Naive B cell (primary cell): ENCODE measurements around the gene CEP112. TPM values are rescaled to one million over a fixed set of nuclear protein-coding genes. Genes with fewer than 3 reads are reported as not detected.

Experiments used
- ATAC-seq, 2 donors: fragments of 150-1000 bp; cut with Tn5 transposase; 2 replicates each; pipeline ENCODE4 v1.10.0; 2021; ENCODE audit warnings: low read depth in 2 of 2, mild to moderate bottlenecking in 2 of 2, moderate library complexity in 2 of 2
- DNase-seq: peaks from one replicate; pipeline ENCODE4 v3.0.0; 2022
- H3K27ac Mint-ChIP-seq, 6 donors: one replicate each; pipeline ENCODE4 v1.8.0; 2020 to 2022; ENCODE audit warnings: mild to moderate bottlenecking in 6 of 6, mixed read lengths in 6 of 6, moderate library complexity in 5 of 6, inconsistent platforms in 2 of 6
- H3K27me3 Mint-ChIP-seq, 3 donors: one replicate each; pipeline ENCODE4 v1.8.0; 2021 to 2022; ENCODE audit warnings: mixed read lengths in 3 of 3, mild to moderate bottlenecking in 1 of 3
- H3K36me3 Mint-ChIP-seq, 2 donors: one replicate each; pipeline ENCODE4 v1.8.0; 2020 to 2022; ENCODE audit warnings: mixed read lengths in 2 of 2, inconsistent platforms in 1 of 2, mild to moderate bottlenecking in 1 of 2
- H3K4me1 Mint-ChIP-seq, 3 donors: one replicate each; pipeline ENCODE4 v1.8.0; 2020 to 2022; ENCODE audit warnings: mixed read lengths in 3 of 3, inconsistent platforms in 1 of 3, mild to moderate bottlenecking in 1 of 3, moderate library complexity in 1 of 3
- H3K4me3 Mint-ChIP-seq, 8 donors: one replicate each; pipeline ENCODE4 v1.8.0; 2020 to 2022; ENCODE audit warnings: mild to moderate bottlenecking in 8 of 8, mixed read lengths in 8 of 8, moderate library complexity in 8 of 8, inconsistent platforms in 2 of 8
- H3K9me3 Mint-ChIP-seq, 7 donors: one replicate each; pipeline ENCODE4 v1.8.0; 2020 to 2022; ENCODE audit warnings: mixed read lengths in 7 of 7, mild to moderate bottlenecking in 5 of 7, inconsistent platforms in 2 of 7, moderate library complexity in 1 of 7
- polyA plus RNA-seq, 6 donors: library from polyadenylated mRNA; unstranded; fragments of 300-500 nt; fragmentation: Illumina TruSeq; gene quantifications; one replicate each; pipeline ENCODE4 v1.2.3, GENCODE V29; 2021; ENCODE audit warnings: low read depth in 6 of 6

The CEP112 gene
- polyA plus RNA-seq, 6 donors from 2014 or later: 1.1 to 2.5 (median 1.6) TPM

DNA sequence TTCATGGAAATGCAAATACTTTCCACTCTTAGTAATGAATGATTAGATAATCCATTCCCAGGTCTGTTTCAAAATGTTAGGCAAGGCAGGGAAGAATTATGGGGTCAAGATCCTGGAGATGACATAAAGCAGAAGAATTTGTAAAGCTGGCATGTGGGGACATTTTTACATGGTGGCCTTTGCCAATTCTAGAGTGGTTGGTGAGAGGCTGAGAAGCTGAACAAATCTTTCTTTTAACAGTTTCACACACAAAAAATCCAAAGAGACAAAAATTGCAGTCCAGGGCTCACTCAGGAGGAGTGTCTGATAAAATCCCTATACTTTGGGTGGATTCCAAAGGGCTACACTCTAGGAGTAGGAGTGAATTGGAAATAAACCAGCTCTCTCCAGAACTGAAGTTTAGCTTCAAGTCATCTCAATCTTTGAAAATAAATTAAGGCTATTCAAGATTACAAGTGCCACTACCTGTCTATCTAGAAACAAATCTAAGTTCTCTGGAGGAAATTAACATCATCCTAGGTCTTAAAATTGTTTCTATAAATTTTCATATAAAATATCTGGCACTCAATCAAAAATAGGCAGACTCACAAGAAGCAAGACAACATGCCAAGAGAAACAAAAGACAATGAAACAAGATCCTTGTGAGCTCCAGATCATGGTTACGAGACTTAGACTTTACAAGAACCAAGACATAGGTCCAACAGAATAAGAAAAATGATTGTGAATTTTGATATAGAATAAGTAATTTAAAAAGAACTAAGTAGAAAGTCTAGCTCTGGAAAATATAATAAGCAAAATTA, 517.5 kb downstream of the CEP112 start:
- H3K27me3 Mint-ChIP-seq: peaks cover 0 to 10% (median 9%) of the 10 kb centered on the region in 3 donors
- H3K36me3 Mint-ChIP-seq: no peaks in the 10 kb centered on the region
- peaks cover 0 to 7% (median 2%) of the 10 kb centered on the region in 7 donors for H3K9me3 Mint-ChIP-seq
- ATAC-seq: no peak
- no peaks in the 10 kb centered on the region for H3K4me1 Mint-ChIP-seq
- H3K4me3 Mint-ChIP-seq: no peak overlapping the region
- H3K27ac Mint-ChIP-seq: no peak overlapping the region
- DNase-seq: no peak

DNA sequence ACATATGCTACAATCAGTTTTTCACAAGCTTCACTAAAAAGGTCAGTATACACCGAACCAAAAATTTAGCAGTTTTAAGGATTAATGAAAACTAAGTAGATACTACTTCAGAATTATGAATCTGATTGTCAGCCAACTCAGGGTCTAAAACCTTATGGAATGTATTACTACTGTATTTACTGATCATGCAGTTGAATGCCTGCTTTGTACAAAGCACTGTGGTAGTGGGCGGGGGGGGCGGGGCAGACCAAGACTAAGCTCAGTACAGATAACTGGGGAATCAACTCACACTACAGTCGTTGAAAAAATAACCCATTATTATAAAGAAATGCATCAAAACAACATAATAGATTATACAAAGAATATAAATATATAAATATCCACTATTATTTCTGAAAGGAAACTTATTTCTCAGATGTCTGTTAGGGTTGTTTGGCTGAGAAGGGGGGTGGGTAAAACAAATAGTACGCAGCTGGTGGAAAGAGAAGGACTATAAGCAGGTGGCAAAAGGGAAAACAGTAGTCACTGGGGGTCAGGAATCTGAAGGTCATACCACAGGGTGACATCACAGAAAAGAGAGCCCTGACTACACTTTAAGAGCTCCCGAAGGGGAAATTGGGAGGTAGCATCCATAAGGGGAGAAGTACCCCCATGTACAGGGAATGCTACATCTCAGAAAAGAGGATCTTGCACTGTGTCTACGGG, 521.1 kb downstream of the CEP112 start:
- H3K27ac Mint-ChIP-seq: no peak overlapping the region
- no peaks in the 10 kb centered on the region for H3K36me3 Mint-ChIP-seq
- H3K4me1 Mint-ChIP-seq: no peaks in the 10 kb centered on the region
- H3K9me3 Mint-ChIP-seq: peaks cover 0 to 7% (median 2%) of the 10 kb centered on the region in 7 donors
- H3K4me3 Mint-ChIP-seq: no peak overlapping the region
- H3K27me3 Mint-ChIP-seq: peaks cover 0 to 22% (median 21%) of the 10 kb centered on the region in 3 donors
- DNase-seq (no peak), ATAC-seq (no peak)

DNA sequence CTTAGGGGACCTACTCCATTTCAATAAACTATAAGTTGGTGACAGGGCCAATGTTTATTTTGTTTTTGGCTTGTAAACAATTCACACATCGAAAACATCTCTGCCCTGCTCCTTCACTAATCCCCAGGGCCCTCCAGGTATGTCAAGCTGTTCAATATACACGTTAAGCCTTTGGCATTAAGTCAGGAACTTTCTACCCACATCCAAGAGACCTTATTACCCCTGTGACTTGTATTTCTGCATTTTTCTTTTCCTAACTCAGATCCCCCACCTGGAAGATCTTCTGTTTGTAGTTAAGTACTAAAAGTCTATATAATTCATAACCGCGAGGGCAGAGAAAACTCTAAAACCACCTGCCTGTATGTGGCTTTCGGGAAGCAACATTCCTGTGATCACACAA, 523.7 kb downstream of the CEP112 start:
- Mint-ChIP-seq H3K4me1 (no peaks in the 10 kb centered on the region), H3K27ac (no peak overlapping the region), H3K9me3 (no peaks in the 10 kb centered on the region), H3K4me3 (no peak overlapping the region), H3K27me3 (peaks cover 0 to 29% (median 21%) of the 10 kb centered on the region in 3 donors), H3K36me3 (no peaks in the 10 kb centered on the region)
- ATAC-seq (no peak), DNase-seq (no peak)

DNA sequence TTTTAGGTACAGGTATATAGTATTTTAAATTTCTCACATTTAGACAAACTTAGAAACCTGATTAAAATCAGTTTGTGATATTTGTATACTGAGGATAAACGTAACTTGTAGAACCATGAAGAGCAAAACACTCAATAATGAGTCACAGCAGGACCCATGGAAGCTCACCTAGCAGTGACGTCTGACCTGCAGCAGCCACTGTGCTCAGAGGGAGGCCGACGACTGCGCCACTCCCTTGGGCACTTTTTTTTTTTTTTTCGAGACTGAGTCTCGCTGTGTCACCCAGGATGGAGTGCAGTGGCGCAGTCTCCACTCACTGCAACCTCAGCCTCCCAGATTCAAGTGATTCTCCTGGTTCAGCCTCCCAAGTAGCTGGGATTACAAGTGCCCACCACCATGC, 524.3 kb downstream of the CEP112 start:
- H3K9me3 Mint-ChIP-seq: no peaks in the 10 kb centered on the region
- no peak overlapping the region for H3K4me3 Mint-ChIP-seq
- no peaks in the 10 kb centered on the region for H3K4me1 Mint-ChIP-seq
- DNase-seq: no peak
- ATAC-seq: no peak
- H3K36me3 Mint-ChIP-seq: no peaks in the 10 kb centered on the region
- H3K27me3 Mint-ChIP-seq: peaks cover 0 to 29% (median 21%) of the 10 kb centered on the region in 3 donors
- H3K27ac Mint-ChIP-seq: no peak overlapping the region

DNA sequence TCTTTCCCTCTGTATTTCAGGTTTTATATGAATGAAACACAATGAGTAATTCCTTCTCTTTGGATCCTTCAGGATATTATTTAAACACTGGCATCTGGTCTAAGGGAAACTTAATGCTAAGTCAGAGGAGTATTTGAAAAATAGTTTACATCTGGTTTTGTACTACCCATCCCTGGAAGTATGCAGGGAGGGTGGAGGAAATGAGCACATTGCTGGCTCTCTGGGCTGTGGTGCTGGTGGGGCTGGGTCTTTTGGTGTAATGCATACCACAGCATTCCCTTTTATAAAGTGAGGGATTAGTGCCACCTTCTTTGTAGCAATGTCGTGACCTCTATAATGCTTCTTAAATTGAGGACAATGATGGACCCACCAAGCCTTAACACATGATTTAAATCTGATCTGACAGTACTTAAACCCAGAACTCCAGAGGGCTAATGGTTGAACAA, 525.0 kb downstream of the CEP112 start:
- no peaks in the 10 kb centered on the region for H3K9me3 Mint-ChIP-seq
- no peak for ATAC-seq

DNA sequence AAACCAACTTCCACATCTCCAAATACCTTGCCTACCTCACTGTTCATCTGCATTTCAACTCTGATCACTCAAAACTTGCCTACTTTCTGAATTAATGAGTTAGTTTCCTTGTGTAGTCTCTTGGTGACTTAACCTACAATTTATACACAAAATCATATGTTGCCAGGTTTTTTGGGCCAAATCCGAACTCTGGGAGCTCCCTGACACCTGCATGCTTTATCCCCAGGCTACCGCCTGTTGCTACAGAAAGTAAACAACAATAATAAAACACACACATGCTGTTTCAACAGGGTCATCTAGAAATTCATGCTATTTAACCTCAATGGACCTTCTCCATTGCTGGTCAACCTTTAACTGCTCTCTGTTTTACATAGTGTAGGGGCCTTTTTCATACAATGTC, 526.0 kb downstream of the CEP112 start:
- Mint-ChIP-seq H3K9me3 (peaks cover 0 to 1% (median 0%) of the 10 kb centered on the region in 7 donors), H3K4me3 (no peak overlapping the region), H3K4me1 (no peaks in the 10 kb centered on the region), H3K27ac (no peak overlapping the region), H3K36me3 (no peaks in the 10 kb centered on the region), H3K27me3 (peaks cover 0 to 21% (median 14%) of the 10 kb centered on the region in 3 donors)
- DNase-seq (no peak), ATAC-seq (no peak)

More for the DNA sequence above, 525.0 kb downstream of the CEP112 start:
- Mint-ChIP-seq H3K27me3 (peaks cover 0 to 29% (median 21%) of the 10 kb centered on the region in 3 donors), H3K36me3 (no peaks in the 10 kb centered on the region), H3K4me3 (no peak overlapping the region), H3K4me1 (no peaks in the 10 kb centered on the region), H3K27ac (no peak overlapping the region)
- DNase-seq: no peak

DNA sequence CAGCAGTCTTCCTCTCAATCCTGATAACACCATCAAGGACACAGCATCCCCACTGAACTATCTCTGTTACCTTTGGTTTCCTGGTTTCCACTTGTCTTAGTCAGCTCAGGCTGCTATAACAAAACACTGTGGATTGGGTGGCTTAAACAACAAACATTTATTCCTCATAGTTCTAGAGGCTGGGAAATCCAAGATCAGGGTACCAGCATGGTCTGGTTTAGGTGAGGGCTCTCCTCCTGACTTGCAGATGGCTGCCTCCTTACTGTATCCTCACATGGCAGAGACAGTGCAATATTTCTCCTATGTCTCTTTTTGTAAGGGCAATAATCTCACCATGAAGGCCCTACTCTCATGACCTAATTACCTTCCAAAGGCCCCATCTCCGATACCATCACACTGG, 527.2 kb downstream of the CEP112 start:
- DNase-seq: no peak
- no peak overlapping the region for H3K4me3 Mint-ChIP-seq
- no peaks in the 10 kb centered on the region for H3K36me3 Mint-ChIP-seq
- no peak for ATAC-seq
- H3K27ac Mint-ChIP-seq: no peak overlapping the region
- peaks cover 0 to 8% (median 3%) of the 10 kb centered on the region in 7 donors for H3K9me3 Mint-ChIP-seq
- peaks cover 0 to 20% (median 13%) of the 10 kb centered on the region in 3 donors for H3K27me3 Mint-ChIP-seq
- H3K4me1 Mint-ChIP-seq: peaks cover 0 to 8% (median 0%) of the 10 kb centered on the region in 3 donors

DNA sequence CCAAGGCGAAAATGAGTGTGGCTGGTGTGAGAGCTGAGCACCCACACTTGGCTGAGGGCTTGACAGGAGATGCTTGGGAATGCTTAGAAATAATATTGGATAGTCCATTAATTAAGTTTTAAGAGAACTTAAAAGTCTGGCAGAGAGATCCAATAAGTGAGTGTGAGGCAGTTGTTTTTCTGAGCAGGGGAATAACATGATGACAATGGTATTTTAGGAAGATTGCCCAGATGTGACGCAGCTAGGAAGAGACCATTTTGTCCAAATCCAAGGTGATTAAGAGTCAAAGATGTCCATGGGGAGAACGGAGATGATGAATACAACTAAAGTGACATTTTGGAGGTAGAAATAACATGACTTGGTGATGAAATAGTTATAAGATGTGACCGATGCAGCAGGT, 527.7 kb downstream of the CEP112 start:
- peaks cover 0 to 8% (median 0%) of the 10 kb centered on the region in 3 donors for H3K4me1 Mint-ChIP-seq
- peaks cover 0 to 8% (median 4%) of the 10 kb centered on the region in 7 donors for H3K9me3 Mint-ChIP-seq
- peaks cover 0 to 18% (median 9%) of the 10 kb centered on the region in 3 donors for H3K27me3 Mint-ChIP-seq
- H3K4me3 Mint-ChIP-seq: no peak overlapping the region
- DNase-seq (no peak), ATAC-seq (no peak)
- no peaks in the 10 kb centered on the region for H3K36me3 Mint-ChIP-seq
- no peak overlapping the region for H3K27ac Mint-ChIP-seq

DNA sequence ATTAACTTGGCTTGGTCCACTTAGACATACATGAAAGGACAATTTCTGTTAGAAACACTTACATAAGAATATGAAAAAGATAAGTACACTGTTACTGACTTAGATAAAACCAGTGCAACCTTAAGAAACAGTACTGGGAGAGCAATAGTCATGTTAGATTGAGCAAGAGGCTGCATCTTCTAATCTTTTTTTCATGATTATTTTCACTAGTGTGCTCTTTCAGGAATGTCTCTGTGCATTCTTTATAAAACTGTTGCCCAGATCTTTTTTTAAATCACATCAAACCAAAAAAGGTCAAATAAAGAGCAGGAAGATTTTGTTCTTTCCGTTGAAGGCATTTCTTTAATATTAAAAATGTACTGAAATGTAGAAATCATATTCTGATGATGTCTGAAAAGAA, 529.7 kb downstream of the CEP112 start:
- Mint-ChIP-seq H3K27me3 (peaks cover 0 to 17% (median 0%) of the 10 kb centered on the region in 3 donors), H3K4me3 (no peak overlapping the region), H3K4me1 (peaks cover 0 to 8% (median 0%) of the 10 kb centered on the region in 3 donors), H3K27ac (no peak overlapping the region), H3K9me3 (peaks cover 0 to 8% (median 4%) of the 10 kb centered on the region in 7 donors), H3K36me3 (no peaks in the 10 kb centered on the region)
- ATAC-seq (no peak), DNase-seq (no peak)

DNA sequence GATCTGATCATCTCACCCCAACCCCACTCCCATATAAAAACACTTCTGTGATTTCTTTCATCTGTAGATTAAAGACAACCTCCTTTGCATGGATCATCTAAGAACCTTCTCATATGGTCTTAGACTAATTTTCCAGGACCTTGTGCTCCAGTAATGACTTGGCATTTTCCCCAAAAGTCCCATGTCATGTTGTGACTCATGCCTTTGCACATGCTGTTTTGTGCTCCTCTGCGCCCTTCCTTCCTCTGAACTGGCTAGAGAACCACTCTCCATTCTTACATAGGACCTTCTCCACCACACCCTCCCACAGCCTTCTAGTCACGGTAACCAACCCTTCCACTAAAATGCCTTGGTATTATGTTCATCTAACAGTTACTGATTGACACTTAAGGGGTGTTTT, 531.0 kb downstream of the CEP112 start:
- Mint-ChIP-seq H3K9me3 (peaks cover 0 to 8% (median 4%) of the 10 kb centered on the region in 7 donors), H3K36me3 (no peaks in the 10 kb centered on the region), H3K4me3 (no peak overlapping the region), H3K27me3 (peaks cover 0 to 15% (median 0%) of the 10 kb centered on the region in 3 donors), H3K4me1 (peaks cover 0 to 8% (median 0%) of the 10 kb centered on the region in 3 donors), H3K27ac (no peak overlapping the region)
- DNase-seq (no peak), ATAC-seq (no peak)

DNA sequence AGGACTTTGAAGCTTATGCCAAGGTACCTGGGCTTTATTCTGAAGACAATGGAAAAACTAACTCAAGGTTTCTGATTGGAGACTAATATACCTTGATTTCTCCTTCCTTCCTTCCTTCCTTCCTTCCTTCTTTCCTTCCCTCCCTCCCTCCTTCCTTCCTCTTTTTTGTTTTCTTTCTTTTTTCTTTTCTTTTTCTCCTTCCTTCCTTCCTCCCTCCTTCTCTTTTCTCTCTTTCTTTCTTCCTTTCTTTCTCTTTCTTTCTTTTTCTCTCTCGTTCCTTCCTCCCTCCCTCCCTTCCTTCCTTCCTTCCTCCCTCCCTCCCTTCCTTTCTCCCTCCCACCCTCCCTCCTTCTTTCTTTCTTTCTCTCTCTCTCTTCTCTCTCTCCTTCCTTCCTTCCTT, 531.9 kb downstream of the CEP112 start:
- no peak for ATAC-seq
- Mint-ChIP-seq H3K36me3 (no peaks in the 10 kb centered on the region), H3K27me3 (peaks cover 0 to 9% (median 0%) of the 10 kb centered on the region in 3 donors), H3K9me3 (peaks cover 0 to 8% (median 4%) of the 10 kb centered on the region in 7 donors), H3K27ac (no peak overlapping the region), H3K4me1 (peaks cover 0 to 8% (median 0%) of the 10 kb centered on the region in 3 donors), H3K4me3 (no peak overlapping the region)
- DNase-seq: no peak

DNA sequence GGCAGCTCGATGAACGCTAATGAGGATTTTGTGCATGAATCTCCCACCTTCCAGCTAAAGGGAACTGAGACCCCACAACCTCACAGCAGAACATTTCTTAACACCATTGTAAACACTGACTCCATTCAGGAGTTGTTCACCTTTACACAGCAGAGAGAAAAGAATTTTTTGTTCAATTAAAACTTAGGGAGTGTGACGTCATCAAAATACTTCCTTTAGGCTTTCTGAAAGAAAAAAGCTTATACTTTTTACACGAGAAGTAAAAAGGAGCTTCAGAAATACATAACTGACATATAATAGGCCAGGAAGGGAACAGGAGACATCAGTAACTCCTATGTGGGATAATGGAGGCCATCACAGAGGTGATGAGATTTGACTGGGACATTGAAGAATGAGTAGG, 532.4 kb downstream of the CEP112 start:
- Mint-ChIP-seq H3K4me3 (no peak overlapping the region), H3K27me3 (peaks cover 0 to 7% (median 0%) of the 10 kb centered on the region in 3 donors), H3K36me3 (no peaks in the 10 kb centered on the region), H3K27ac (no peak overlapping the region), H3K4me1 (peaks cover 0 to 8% (median 0%) of the 10 kb centered on the region in 3 donors), H3K9me3 (peaks cover 0 to 8% (median 4%) of the 10 kb centered on the region in 7 donors)
- ATAC-seq (no peak), DNase-seq (no peak)

DNA sequence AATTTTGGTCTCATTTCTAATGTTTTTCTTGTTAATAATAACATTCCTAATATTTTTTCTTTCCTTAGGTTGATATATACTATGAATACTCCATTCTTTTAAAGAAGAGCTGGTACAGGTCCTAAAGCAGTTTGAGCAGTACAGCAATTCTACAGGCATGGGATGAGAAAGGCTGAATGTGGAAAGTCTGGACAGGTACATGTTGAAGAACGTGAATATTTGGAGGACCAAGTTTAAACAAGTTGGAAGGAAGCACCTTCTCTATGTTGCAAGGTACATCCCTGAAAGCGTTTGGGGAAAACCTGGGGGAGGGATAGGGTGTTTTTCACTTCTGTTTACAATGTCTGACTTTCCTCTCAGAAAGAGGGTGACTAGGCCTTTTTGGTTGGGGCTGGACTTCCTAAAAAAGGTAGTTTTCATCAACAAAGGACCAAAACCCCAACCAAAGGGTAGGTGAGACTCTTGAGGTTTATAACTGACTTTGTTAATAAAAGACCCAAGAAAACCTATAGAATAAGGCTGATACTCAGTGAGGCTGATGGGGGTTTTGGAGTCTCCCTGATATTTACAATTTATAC, 534.6 kb downstream of the CEP112 start:
- H3K36me3 Mint-ChIP-seq: no peaks in the 10 kb centered on the region

More for the DNA sequence above, 534.6 kb downstream of the CEP112 start:
- Mint-ChIP-seq H3K27me3 (peaks cover 0 to 17% (median 0%) of the 10 kb centered on the region in 3 donors), H3K27ac (no peak overlapping the region), H3K4me3 (no peak overlapping the region), H3K4me1 (peaks cover 0 to 8% (median 0%) of the 10 kb centered on the region in 3 donors), H3K9me3 (peaks cover 0 to 9% (median 5%) of the 10 kb centered on the region in 7 donors)
- ATAC-seq (no peak), DNase-seq (no peak)
